ENCODE data around the gene RILP. TPM values are rescaled to one million over a fixed set of nuclear protein-coding genes. Genes with fewer than 3 reads are reported as not detected.
A peak's percentile ranks its signal among the peaks of the same experiment; 100 is the strongest.

The RILP gene
- total RNA-seq, 1 experiment from 2014 or later, result 11.6 TPM

- Histone ChIP-seq H3K4me2 (ENCODE audit: low read length) (peak overlapping the region; percentile 99), H2AFZ (ENCODE audit: low read depth, low read length, poor library complexity, severe bottlenecking) (no peak overlapping the region), H3K27me3 (ENCODE audit: insufficient read depth, low read length) (no peaks in the 10 kb centered on the region), H3K36me3 (ENCODE audit: control insufficient read depth in 1 of 2, insufficient read depth in 2 of 2, low read length in 2 of 2) (peaks cover 27 to 36% of the 10 kb centered on the region in 2 experiments), H3K27ac (ENCODE audit: low read depth, low read length) (peak overlapping the region; percentile 94), H3K4me1 (ENCODE audit: control insufficient read depth in 1 of 2, insufficient read depth in 2 of 2, low read length in 2 of 2) (peaks cover 23 to 48% of the 10 kb centered on the region in 2 experiments), H3K9me2 (ENCODE audit: insufficient read depth) (no peaks in the 10 kb centered on the region), H3K9ac (ENCODE audit: low read length) (peak overlapping the region; percentile 77), H4K20me1 (ENCODE audit: insufficient read depth) (no peaks in the 10 kb centered on the region), H3K79me2 (ENCODE audit: insufficient read depth, low read length) (no peaks in the 10 kb centered on the region), H3K4me3 (replicated peaks in 1 of 2; ENCODE audit: low read depth in 1 of 2, low read length in 2 of 2) (peak overlapping the region; percentile 40 to 72), H3K9me3 (ENCODE audit: control insufficient read depth in 1 of 2, insufficient read depth in 1 of 2, low read depth in 1 of 2, low read length in 2 of 2) (no peaks in the 10 kb centered on the region)
- peak; percentile 76 for ATAC-seq
- ChIA-PET POLR2A (interaction anchor here (0.7 to 3.0 kb wide), 11 partner anchors 11 to 186 kb away, joined by 3 to 14 read pairs (median 3); partner anchors contain the start of gene SLC43A2), RAD21 (ENCODE audit: low non-redundant PET in 1 of 2, low total read pairs in 2 of 2, uncharacterized antibody in 2 of 2, unreplicated experiment in 2 of 2) (interaction anchor here (0.6 to 2.0 kb wide), 6 partner anchors 33 to 534 kb away, joined by 3 to 13 read pairs (median 4); no protein-coding TSS in a partner anchor), CTCF (interaction anchor here (0.6 to 4.2 kb wide), 28 partner anchors 9 to 401 kb away, joined by 3 to 70 read pairs (median 4); partner anchors contain the start of genes PRPF8, RTN4RL1 and SLC43A2)
- BruUV-seq (replicated peaks), result no TSS peak
- peak; percentile 89 for DNase-seq (ENCODE audit: low read depth, low spot score)
- intact Hi-C loops (cut with micrococcal nuclease), result loop anchor here (2.0 to 5.0 kb wide), 2 partner anchors 74 to 392 kb away; no protein-coding TSS in a partner anchor
- TF ChIP-seq, protein P1, sequence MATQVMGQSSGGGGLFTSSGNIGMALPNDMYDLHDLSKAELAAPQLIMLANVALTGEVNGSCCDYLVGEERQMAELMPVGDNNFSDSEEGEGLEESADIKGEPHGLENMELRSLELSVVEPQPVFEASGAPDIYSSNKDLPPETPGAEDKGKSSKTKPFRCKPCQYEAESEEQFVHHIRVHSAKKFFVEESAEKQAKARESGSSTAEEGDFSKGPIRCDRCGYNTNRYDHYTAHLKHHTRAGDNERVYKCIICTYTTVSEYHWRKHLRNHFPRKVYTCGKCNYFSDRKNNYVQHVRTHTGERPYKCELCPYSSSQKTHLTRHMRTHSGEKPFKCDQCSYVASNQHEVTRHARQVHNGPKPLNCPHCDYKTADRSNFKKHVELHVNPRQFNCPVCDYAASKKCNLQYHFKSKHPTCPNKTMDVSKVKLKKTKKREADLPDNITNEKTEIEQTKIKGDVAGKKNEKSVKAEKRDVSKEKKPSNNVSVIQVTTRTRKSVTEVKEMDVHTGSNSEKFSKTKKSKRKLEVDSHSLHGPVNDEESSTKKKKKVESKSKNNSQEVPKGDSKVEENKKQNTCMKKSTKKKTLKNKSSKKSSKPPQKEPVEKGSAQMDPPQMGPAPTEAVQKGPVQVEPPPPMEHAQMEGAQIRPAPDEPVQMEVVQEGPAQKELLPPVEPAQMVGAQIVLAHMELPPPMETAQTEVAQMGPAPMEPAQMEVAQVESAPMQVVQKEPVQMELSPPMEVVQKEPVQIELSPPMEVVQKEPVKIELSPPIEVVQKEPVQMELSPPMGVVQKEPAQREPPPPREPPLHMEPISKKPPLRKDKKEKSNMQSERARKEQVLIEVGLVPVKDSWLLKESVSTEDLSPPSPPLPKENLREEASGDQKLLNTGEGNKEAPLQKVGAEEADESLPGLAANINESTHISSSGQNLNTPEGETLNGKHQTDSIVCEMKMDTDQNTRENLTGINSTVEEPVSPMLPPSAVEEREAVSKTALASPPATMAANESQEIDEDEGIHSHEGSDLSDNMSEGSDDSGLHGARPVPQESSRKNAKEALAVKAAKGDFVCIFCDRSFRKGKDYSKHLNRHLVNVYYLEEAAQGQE (IDR thresholded peaks at IDR 0.05; ENCODE audit: low read depth), result no peak
- TF ChIP-seq SP1 (IDR thresholded peaks at IDR 0.05; ENCODE audit: low read depth) (peak; percentile 22), JUND (IDR thresholded peaks at IDR 0.05) (no peak), RAD21 (IDR thresholded peaks at IDR 0.05; ENCODE audit: low read depth) (peak; percentile 61), ELF1 (IDR thresholded peaks at IDR 0.05; ENCODE audit: borderline replicate concordance, low read depth) (no peak), SIN3A (IDR thresholded peaks at IDR 0.05; ENCODE audit: low read depth) (peak; percentile 52; the same call in 1 of the 2 replicates), POLR2AphosphoS5 (IDR thresholded peaks at IDR 0.05; ENCODE audit: low read depth, low read length) (peak; percentile 53), EGR1 (IDR thresholded peaks at IDR 0.05; ENCODE audit: low read depth) (no peak; the same call in 1 of the 2 replicates), ZFX (IDR thresholded peaks at IDR 0.05) (peak; percentile 4; the same call in 1 of the 2 replicates), CBX3 (IDR thresholded peaks at IDR 0.05; ENCODE audit: low read depth) (peak; percentile 60; the same call in 1 of the 2 replicates), YY1 (IDR thresholded peaks at IDR 0.05; ENCODE audit: extremely low read depth, insufficient replicate concordance, low read depth, low read length) (peak; percentile 88), ZNF274 (IDR thresholded peaks at IDR 0.05; ENCODE audit: low read depth, low read length) (no peak), POLR2A (IDR thresholded peaks at IDR 0.05; ENCODE audit: borderline replicate concordance, extremely low read depth, insufficient read depth, insufficient read length) (no peak), EZH2 (IDR thresholded peaks at IDR 0.05) (no peak), CEBPB (IDR thresholded peaks at IDR 0.05; ENCODE audit: low read depth) (no peak), TCF7L2 (IDR thresholded peaks at IDR 0.05; ENCODE audit: borderline replicate concordance, extremely low read depth, insufficient read depth, insufficient read length) (no peak), FOSL1 (IDR thresholded peaks at IDR 0.05; ENCODE audit: low read depth) (no peak)
- TF ChIP-seq, protein P2, sequence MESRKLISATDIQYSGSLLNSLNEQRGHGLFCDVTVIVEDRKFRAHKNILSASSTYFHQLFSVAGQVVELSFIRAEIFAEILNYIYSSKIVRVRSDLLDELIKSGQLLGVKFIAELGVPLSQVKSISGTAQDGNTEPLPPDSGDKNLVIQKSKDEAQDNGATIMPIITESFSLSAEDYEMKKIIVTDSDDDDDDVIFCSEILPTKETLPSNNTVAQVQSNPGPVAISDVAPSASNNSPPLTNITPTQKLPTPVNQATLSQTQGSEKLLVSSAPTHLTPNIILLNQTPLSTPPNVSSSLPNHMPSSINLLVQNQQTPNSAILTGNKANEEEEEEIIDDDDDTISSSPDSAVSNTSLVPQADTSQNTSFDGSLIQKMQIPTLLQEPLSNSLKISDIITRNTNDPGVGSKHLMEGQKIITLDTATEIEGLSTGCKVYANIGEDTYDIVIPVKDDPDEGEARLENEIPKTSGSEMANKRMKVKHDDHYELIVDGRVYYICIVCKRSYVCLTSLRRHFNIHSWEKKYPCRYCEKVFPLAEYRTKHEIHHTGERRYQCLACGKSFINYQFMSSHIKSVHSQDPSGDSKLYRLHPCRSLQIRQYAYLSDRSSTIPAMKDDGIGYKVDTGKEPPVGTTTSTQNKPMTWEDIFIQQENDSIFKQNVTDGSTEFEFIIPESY (IDR thresholded peaks at IDR 0.05; ENCODE audit: extremely low read depth, insufficient replicate concordance, low read length), result no peak
These were observed 463 bp downstream of the RILP start for GRCh38 chr17:1648963-1649843.

Data from HCT116 (cell line).